Fibroblast of lung (primary cell): Measurements from ENCODE around the gene ZMYM1. TPM values are rescaled to one million over a fixed set of nuclear protein-coding genes. Genes with fewer than 3 reads are reported as not detected.
A peak's percentile ranks its signal among the peaks of the same experiment; 100 is the strongest.

Source experiments
- DNase-seq, 2 donors: peaks; one replicate each; pipeline versions ENCODE4 v3.0.0 to v3.0.0-alpha.2; 2010; ENCODE audit warnings: low read depth in 2 of 2
- H2AFZ ChIP-seq: 2 replicates; pipeline ENCODE4 v1.5.1; 2012; ENCODE audit warnings: low read length, control low read depth, inconsistent platforms
- H3K27ac ChIP-seq: 2 replicates; pipeline ENCODE4 v1.5.1; 2011; ENCODE audit warnings: low read length, control low read depth; ENCODE audit not compliant: insufficient read depth
- H3K27me3 ChIP-seq: 2 replicates; pipeline ENCODE4 v1.5.1; 2011; ENCODE audit warnings: mild to moderate bottlenecking, low read length; ENCODE audit not compliant: control insufficient read depth, insufficient read depth
- H3K36me3 ChIP-seq: 2 replicates; pipeline ENCODE4 v1.5.1; 2011; ENCODE audit warnings: low read length; ENCODE audit not compliant: control insufficient read depth, insufficient read depth
- H3K4me1 ChIP-seq: 2 replicates; pipeline ENCODE4 v1.5.1; 2011; ENCODE audit warnings: low read length; ENCODE audit not compliant: control insufficient read depth, insufficient read depth; ENCODE audit errors: extremely low read depth
- H3K4me2 ChIP-seq: 2 replicates; pipeline ENCODE4 v1.5.1; 2011; ENCODE audit warnings: low read length, control low read depth; ENCODE audit not compliant: insufficient read depth; ENCODE audit errors: extremely low read depth
- H3K4me3 ChIP-seq, 4 experiments: fragments of 200-600 bp in 1 of 4; sonication (generic) in 1 of 4; replicated peaks in 1 of 4; 2 replicates each; pipeline ENCODE4 v1.5.1; 2011 to 2016; ENCODE audit warnings: low read length in 4 of 4, low read depth in 3 of 4, mild to moderate bottlenecking in 3 of 4, control low read depth in 2 of 4, inconsistent platforms in 1 of 4, mixed read lengths in 1 of 4; ENCODE audit not compliant: insufficient read depth in 1 of 4; ENCODE audit errors: control extremely low read depth in 1 of 4
- H3K79me2 ChIP-seq: 2 replicates; pipeline ENCODE4 v1.5.1; 2012; ENCODE audit warnings: mild to moderate bottlenecking, low read length, inconsistent platforms; ENCODE audit not compliant: control insufficient read depth, insufficient read depth
- H3K9ac ChIP-seq: 2 replicates; pipeline ENCODE4 v1.5.1; 2011; ENCODE audit warnings: mild to moderate bottlenecking, low read length, control low read depth; ENCODE audit not compliant: insufficient read depth
- H3K9me3 ChIP-seq: 2 replicates; pipeline ENCODE4 v1.5.1; 2012; ENCODE audit warnings: low read depth, low read length; ENCODE audit not compliant: control insufficient read depth, insufficient read depth
- H4K20me1 ChIP-seq: 2 replicates; pipeline ENCODE4 v1.5.1; 2011; ENCODE audit warnings: low read length; ENCODE audit not compliant: control insufficient read depth, insufficient read depth; ENCODE audit errors: extremely low read depth
- CTCF ChIP-seq, 2 donors: IDR thresholded peaks in 1 of 2; conservative IDR thresholded peaks in 1 of 2; 1 replicate in 1 of 2; 2 replicates in 1 of 2; pipeline ENCODE4 v1.5.1; 2011 to 2012; ENCODE audit warnings: low read length in 2 of 2, control low read depth in 1 of 2, inconsistent platforms in 1 of 2, low read depth in 1 of 2, mild to moderate bottlenecking in 1 of 2
- EZH2 ChIP-seq: IDR thresholded peaks from 2 replicates; pipeline ENCODE4 v1.5.1; 2012; ENCODE audit warnings: low read length, control low read depth, mild to moderate bottlenecking; ENCODE audit errors: missing control alignments
- polyA plus RNA-seq, 2 donors: library from polyadenylated mRNA; depleted of rRNA in 1 of 2; stranded (reverse) in 1 of 2; unstranded in 1 of 2; fragments of >200 nt; gene quantifications; 2 replicates each; pipeline ENCODE4 v1.2.1, GENCODE V29; 2011 to 2012; ENCODE audit warnings: missing spikeins in 1 of 2
- total RNA-seq: library from RNA; depleted of rRNA; stranded (reverse); fragments of >200 nt; gene quantifications from 2 replicates; pipeline ENCODE4 v1.2.1, GENCODE V29; 2014

Gene ZMYM1
- total and polyA plus RNA-seq, 2 donors (not counting 1 experiment from before 2014, with no cell fraction given), result 10.3 to 18.5 TPM

- Histone ChIP-seq H3K4me3 (no peak overlapping the region), H3K27ac (no peak overlapping the region), H3K79me2 (no peaks in the 10 kb centered on the region), H3K9ac (no peak overlapping the region), H3K27me3 (no peaks in the 10 kb centered on the region), H2AFZ (no peak overlapping the region), H3K4me1 (no peaks in the 10 kb centered on the region), H3K36me3 (no peaks in the 10 kb centered on the region), H3K4me2 (no peak overlapping the region), H3K9me3 (no peaks in the 10 kb centered on the region), H4K20me1 (no peaks in the 10 kb centered on the region)
- no peak for TF ChIP-seq EZH2
- TF ChIP-seq CTCF (conservative IDR thresholded peaks at IDR 0.05 in 1 of 2, IDR thresholded peaks at IDR 0.05 in 1 of 2; ENCODE audit: low read depth in 1 of 2, low read length in 2 of 2), result no peak
- no peak for DNase-seq
These were observed 20.2 kb upstream of the ZMYM1 start for GRCh38 chr1:35058988-35059387.

DNA sequence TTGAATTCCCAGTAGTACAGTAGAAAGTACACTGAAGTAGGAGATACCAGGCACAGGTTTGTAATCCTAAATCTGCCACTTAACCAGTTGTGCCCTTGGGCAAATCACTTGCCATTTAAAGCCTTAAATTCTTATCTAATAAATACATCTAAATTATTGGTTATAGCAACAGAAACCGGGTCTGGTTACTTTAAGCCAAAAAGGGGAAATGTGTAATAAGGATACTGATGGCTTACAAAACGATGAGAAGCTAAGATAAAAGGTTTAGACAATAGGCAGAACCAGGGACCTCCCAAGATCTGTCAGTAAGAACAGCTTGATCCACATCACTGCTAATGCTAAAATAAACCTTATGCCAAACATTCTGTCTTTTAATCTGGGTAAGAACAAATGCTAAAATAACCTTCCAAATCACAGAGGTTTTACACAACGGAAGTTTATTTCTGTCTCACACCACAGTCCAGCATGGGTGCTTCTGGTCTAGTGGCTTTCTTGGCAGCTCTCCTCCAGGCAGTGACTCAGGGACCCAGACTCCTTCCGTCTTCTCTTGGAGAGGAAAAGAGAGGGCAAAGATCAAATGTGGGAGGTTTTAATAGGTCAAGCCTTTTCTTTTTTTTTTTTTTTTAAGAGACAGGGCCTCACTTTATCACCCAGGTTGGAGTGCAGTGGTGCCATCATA, 16.5 kb upstream of the ZMYM1 start:
- H3K27me3 ChIP-seq, result no peaks in the 10 kb centered on the region
- H3K79me2 ChIP-seq, result no peaks in the 10 kb centered on the region
- no peaks in the 10 kb centered on the region for H3K36me3 ChIP-seq
- DNase-seq, result peak; percentile 3 to 72
- TF ChIP-seq CTCF (conservative IDR thresholded peaks at IDR 0.05 in 1 of 2, IDR thresholded peaks at IDR 0.05 in 1 of 2; ENCODE audit: low read depth in 1 of 2, low read length in 2 of 2), result no peak
- no peak for TF ChIP-seq EZH2
- no peak overlapping the region for H3K4me2 ChIP-seq
- H3K9me3 ChIP-seq, result no peaks in the 10 kb centered on the region
- no peak overlapping the region for H2AFZ ChIP-seq
- H3K4me3 ChIP-seq, result no peak overlapping the region
- no peaks in the 10 kb centered on the region for H3K4me1 ChIP-seq
- no peak overlapping the region for H3K9ac ChIP-seq
- H3K27ac ChIP-seq, result no peak overlapping the region
- H4K20me1 ChIP-seq, result no peaks in the 10 kb centered on the region

DNA sequence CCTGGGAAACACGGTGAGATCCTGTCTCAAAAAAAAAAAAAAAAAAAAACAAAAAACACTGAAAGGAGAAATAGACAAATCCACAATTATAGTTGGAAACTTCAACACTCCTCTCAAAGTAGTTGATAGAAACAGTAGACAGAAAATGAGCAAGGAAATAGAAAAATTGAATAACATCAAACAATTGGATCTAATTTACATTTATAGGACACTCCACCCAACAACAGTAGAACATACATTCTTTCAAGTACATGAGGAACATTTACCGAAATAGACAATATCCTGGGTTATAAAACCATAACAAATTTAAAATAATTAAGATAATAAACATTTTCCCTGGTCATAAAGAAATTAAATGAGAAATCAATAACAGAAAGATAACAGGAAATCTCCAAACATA, 14.9 kb upstream of the ZMYM1 start:
- H3K9me3 ChIP-seq, result no peaks in the 10 kb centered on the region
- no peak overlapping the region for H3K4me2 ChIP-seq
- no peak overlapping the region for H3K9ac ChIP-seq
- H2AFZ ChIP-seq, result no peak overlapping the region
- H4K20me1 ChIP-seq, result no peaks in the 10 kb centered on the region
- no peak for TF ChIP-seq CTCF (conservative IDR thresholded peaks at IDR 0.05 in 1 of 2, IDR thresholded peaks at IDR 0.05 in 1 of 2; ENCODE audit: low read depth in 1 of 2, low read length in 2 of 2)
- no peak for TF ChIP-seq EZH2
- no peaks in the 10 kb centered on the region for H3K4me1 ChIP-seq
- no peaks in the 10 kb centered on the region for H3K27me3 ChIP-seq
- DNase-seq, result no peak
- no peaks in the 10 kb centered on the region for H3K79me2 ChIP-seq
- H3K27ac ChIP-seq, result no peak overlapping the region
- no peaks in the 10 kb centered on the region for H3K36me3 ChIP-seq
- no peak overlapping the region for H3K4me3 ChIP-seq
